Panc1 (cell line): ENCODE results near the gene CCN6. TPM values are rescaled to one million over a fixed set of nuclear protein-coding genes. Genes with fewer than 3 reads are reported as not detected.

Experiments used
- ATAC-seq: fragments of 200-7000 bp; cut with Tn5 transposase; 2 replicates; pipeline ENCODE4 v1.9.1; 2020; ENCODE audit warnings: mild to moderate bottlenecking, moderate library complexity
- BruUV-seq: library from RNA; stranded (reverse); fragments of 400-500 nt; replicated peaks from 2 replicates; lab custom pipeline; 2021; lab: Mats Ljungman, UMichigan
- CTCF ChIA-PET: fragments of 300-600 bp; sonication (Branson Sonifier 250); formaldehyde crosslinking; loops from one replicate; lab custom pipeline; 2022; ENCODE audit warnings: antibody characterized with exemption; lab: Charles Lee
- POLR2A ChIA-PET: fragments of 300-600 bp; sonication (Branson Sonifier 250); formaldehyde crosslinking; loops from one replicate; lab custom pipeline; 2022; ENCODE audit warnings: antibody characterized with exemption; lab: Charles Lee
- DNase-seq: peaks from one replicate; pipeline ENCODE4 v3.0.0-alpha.2; 2010; ENCODE audit warnings: low read depth, low spot score
- H3K27ac ChIP-seq: 2 replicates; pipeline ENCODE4 v1.5.1; 2011; ENCODE audit warnings: mild to moderate bottlenecking, low read length, inconsistent platforms
- H3K27me3 ChIP-seq: fragments of 200-500 bp; sonication (Bioruptor generic); 2 replicates; pipeline ENCODE4 v1.6.0; 2014; ENCODE audit warnings: low read length, inconsistent platforms; ENCODE audit not compliant: control insufficient read depth, insufficient read depth
- H3K36me3 ChIP-seq: fragments of 200-500 bp; sonication (Bioruptor generic); 2 replicates; pipeline ENCODE4 v1.5.1; 2014; ENCODE audit warnings: inconsistent platforms, mild to moderate bottlenecking, low read length, moderate library complexity; ENCODE audit not compliant: control insufficient read depth, insufficient read depth
- H3K4me1 ChIP-seq: 2 replicates; pipeline ENCODE4 v1.5.1; 2011; ENCODE audit warnings: inconsistent platforms, mild to moderate bottlenecking, low read length, moderate library complexity; ENCODE audit not compliant: control insufficient read depth, insufficient read depth
- H3K4me3 ChIP-seq, 2 experiments: 2 replicates each; pipeline ENCODE4 v1.5.1; 2011 to 2012; ENCODE audit warnings: low read depth in 2 of 2, low read length in 2 of 2, mild to moderate bottlenecking in 2 of 2, inconsistent platforms in 1 of 2, moderate library complexity in 1 of 2
- H3K9me3 ChIP-seq: fragments of 200-500 bp; sonication (Bioruptor generic); 2 replicates; pipeline ENCODE4 v1.5.1; 2014; ENCODE audit warnings: low read depth, mild to moderate bottlenecking, inconsistent platforms, low read length, moderate library complexity; ENCODE audit not compliant: control insufficient read depth, insufficient read depth
- CTCF ChIP-seq: fragments of 450-650 bp; IDR thresholded peaks from 2 replicates; pipeline ENCODE4 v1.5.1; 2017; ENCODE audit warnings: mild to moderate bottlenecking
- POLR2AphosphoS5 ChIP-seq: IDR thresholded peaks from 2 replicates; pipeline ENCODE4 v1.6.1; 2012; ENCODE audit warnings: mild to moderate bottlenecking, low read depth, low read length, moderate library complexity
- REST ChIP-seq, 2 experiments: IDR thresholded peaks; 2 replicates each; pipeline ENCODE4 v1.6.1; 2011 to 2012; ENCODE audit warnings: low read depth in 2 of 2, control low read depth in 1 of 2, low read length in 1 of 2, mild to moderate bottlenecking in 1 of 2, moderate library complexity in 1 of 2; ENCODE audit not compliant: insufficient read depth in 1 of 2
- SIN3A ChIP-seq: IDR thresholded peaks from 2 replicates; pipeline ENCODE4 v1.6.1; 2012; ENCODE audit warnings: low read depth, mild to moderate bottlenecking, low read length, moderate library complexity, borderline replicate concordance; ENCODE audit not compliant: insufficient read depth
- TCF7L2 ChIP-seq: IDR thresholded peaks from 2 replicates; pipeline ENCODE4 v1.6.1; 2011; ENCODE audit warnings: mild to moderate bottlenecking, low read depth, low read length, inconsistent platforms
- in situ Hi-C: cut with HindIII; loops from 2 replicates; pipeline ENCODE4 v1.10.0; 2016; ENCODE audit warnings: low sequenced_read_pairs, low pct_unique_long_range_greater_than_20kb
- intact Hi-C: fragments of 100-400 bp; cut with micrococcal nuclease; formaldehyde crosslinking; loops from one replicate; pipeline ENCODE4 v1.10.0; 2022; ENCODE audit not compliant: unreplicated experiment
- total RNA-seq: library from RNA; stranded (reverse); gene quantifications from one replicate; pipeline ENCODE4 v1.2.1, GENCODE V29; 2021; ENCODE audit not compliant: unreplicated experiment

The CCN6 gene
- total RNA-seq, 1 experiment from 2014 or later: 3.0 TPM

GRCh38 chr6:112018619-112019416, 35.1 kb upstream of the CCN6 start:
- in situ Hi-C loops (no loop called here), intact Hi-C loops (no loop called here)
- H3K4me1 ChIP-seq: no peaks in the 10 kb centered on the region
- DNase-seq: no peak
- H3K4me3 ChIP-seq: no peak overlapping the region
- ChIA-PET POLR2A (no interaction called here), CTCF (no interaction called here)
- H3K27me3 ChIP-seq: peaks cover 5% of the 10 kb centered on the region
- no peak overlapping the region for H3K27ac ChIP-seq
- ATAC-seq: peak; percentile 52; the same call in 1 of the 2 replicates
- H3K9me3 ChIP-seq: no peaks in the 10 kb centered on the region
- TF ChIP-seq TCF7L2: no peak
- TF ChIP-seq SIN3A: no peak
- TF ChIP-seq POLR2AphosphoS5: no peak
- TF ChIP-seq REST (IDR thresholded peaks at IDR 0.05; ENCODE audit: insufficient read depth in 1 of 2, low read depth in 2 of 2, low read length in 1 of 2): no peak
- no peak for TF ChIP-seq CTCF
- no TSS peak for BruUV-seq
- H3K36me3 ChIP-seq: no peaks in the 10 kb centered on the region

- no TSS peak for BruUV-seq
- DNase-seq: no peak
- no peak for ATAC-seq
- H3K36me3 ChIP-seq: no peaks in the 10 kb centered on the region
- H3K27ac ChIP-seq: no peak overlapping the region
- no peak for TF ChIP-seq REST (IDR thresholded peaks at IDR 0.05; ENCODE audit: insufficient read depth in 1 of 2, low read depth in 2 of 2, low read length in 1 of 2)
- TF ChIP-seq TCF7L2: no peak
- no peak for TF ChIP-seq CTCF
- no peak for TF ChIP-seq POLR2AphosphoS5
- intact Hi-C loops: no loop called here
- no peaks in the 10 kb centered on the region for H3K4me1 ChIP-seq
- H3K4me3 ChIP-seq: no peak overlapping the region
- ChIA-PET POLR2A (no interaction called here), CTCF (no interaction called here)
- peaks cover 4% of the 10 kb centered on the region; the same call in 1 of the 2 replicates for H3K9me3 ChIP-seq
- peaks cover 4% of the 10 kb centered on the region for H3K27me3 ChIP-seq
- in situ Hi-C loops: no loop called here
These were observed 34.3 kb upstream of the CCN6 start for GRCh38 chr6:112019589-112019988.
